SKM-1 treated with dmso at 0.1 percent for 144 hours (cell line): ENCODE measurements around the gene MYO1G.
A peak's percentile ranks its signal among the peaks of the same experiment; 100 is the strongest.

Experiments used
- DNase-seq: peaks from one replicate; lab custom pipeline; 2025; ENCODE audit not compliant: unreplicated experiment; lab: John Stamatoyannopoulos, UW

The MYO1G gene

DNA sequence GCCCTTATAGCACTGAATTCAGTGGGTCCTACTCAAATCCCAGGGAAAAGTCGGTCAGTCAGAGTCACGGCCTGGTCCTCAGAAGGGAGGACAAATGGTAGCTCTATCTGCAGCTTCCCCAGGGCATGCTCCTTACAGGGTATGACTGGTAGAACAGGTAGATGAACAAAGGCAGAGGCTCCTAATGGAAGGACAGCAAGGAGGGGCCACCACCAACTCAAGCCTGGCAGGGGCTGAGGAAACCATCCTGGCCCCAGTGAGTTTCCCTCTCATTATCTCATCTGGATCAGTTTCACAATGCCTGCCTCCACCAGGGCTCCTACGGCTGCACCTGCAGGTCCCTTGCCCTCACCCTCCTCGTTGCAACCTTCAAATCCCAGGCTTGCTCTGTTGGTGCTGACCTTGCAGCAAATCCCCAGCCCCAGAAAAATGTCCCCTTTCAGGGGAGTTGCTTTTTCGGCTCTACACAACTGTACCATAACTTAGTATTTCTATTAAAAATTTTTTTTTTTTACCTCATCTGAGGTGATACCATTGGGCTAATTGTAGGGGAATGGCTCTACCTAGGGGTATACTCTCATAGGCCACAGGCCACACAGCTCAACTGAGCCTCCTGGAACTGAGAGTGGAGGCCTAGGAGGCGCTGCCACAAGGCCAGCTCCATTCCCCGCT, 2.4 kb upstream of the MYO1G start:
- no peak for DNase-seq

DNA sequence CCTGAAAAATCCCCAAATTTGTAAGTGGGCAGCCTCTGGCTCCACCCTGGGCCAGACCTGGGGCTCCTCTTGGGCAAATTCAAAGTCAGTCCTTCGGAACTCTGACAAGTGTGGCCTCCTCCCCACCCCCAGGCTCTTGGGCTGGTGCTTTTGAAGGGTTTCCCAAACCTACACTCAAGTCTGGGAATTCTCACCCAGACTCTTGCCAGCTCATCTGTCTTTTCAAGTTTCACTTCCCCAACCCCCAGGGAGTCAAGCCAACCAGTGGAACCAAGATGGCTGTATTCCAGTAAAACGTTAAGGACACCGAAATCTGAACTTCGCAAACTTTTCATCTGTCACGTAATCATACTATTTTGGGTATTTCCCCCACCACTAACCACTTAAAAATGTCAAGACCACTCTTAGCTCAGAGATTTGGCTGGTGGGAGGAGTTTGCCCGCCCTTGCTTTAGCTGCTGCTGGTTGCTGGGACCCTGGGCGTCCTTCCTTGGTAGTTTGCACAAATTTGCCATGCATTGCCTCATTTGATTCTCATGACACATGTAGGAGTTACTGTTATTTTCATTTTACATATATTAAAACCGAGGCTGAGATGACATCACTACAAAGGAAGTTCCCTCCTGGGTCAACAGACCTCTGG, 1.7 kb upstream of the MYO1G start:
- DNase-seq = peak; percentile 71

DNA sequence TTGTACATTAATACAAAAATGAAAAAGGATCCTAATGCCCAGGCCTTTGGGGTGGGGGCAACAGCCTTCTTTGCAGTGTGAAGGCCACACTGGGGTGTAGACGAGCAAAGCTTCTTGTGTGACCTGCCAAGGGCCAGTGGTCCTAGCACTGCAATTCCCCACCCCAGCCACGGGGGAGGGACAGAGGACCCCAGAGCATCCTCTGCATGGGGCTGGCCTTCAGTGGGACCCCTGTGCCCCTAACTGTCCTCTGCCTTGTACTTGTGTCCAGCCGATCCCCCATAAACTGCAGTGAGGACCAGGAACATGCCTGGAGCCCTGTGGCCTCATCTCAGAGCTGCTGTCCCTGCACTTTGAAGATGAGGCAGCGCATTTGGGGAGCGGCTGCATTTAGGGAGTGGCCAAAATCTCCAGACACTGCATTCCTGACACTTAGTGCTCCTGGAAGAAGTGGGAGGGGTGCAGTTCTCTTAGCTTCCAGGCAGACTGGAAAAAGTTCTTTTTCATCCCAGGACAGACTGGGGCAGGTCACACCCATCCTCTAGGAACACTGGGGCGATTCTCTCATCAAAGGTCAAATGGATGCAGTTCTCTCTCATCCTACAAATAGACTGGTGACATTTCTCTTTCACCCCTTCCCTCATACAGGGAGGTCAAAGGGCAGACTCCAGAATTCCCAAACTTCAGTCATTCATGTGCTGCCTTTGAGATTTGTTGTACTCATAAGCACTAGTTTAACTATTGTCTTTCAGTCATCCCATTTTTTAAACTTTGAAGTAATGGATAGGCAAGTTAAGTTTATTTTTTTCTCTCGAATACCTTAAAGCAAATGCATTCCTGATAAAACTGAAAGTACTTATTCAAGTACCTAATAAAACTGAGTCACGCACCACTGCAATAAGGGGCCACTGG, 922 bp upstream of the MYO1G start:
- no peak for DNase-seq

DNA sequence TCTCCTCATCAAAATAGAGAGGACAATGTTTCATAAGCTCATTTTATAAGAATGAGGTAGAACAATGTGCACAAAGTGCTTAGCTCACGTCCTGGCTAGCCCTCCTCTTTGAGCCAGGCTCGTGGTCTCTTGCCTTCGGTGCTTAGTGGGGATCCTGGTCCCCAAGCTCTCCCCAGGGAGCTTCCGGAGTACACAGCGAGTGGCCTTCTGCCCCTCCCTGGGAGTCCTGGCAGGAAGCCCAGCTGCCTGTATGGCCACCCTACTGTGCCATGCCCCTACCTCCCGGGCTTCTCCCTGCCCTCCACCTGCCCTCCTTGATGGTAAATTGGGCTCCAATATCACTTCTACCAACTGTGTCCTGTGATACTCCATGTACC, 868 bp downstream of the MYO1G start:
- DNase-seq = no peak

DNA sequence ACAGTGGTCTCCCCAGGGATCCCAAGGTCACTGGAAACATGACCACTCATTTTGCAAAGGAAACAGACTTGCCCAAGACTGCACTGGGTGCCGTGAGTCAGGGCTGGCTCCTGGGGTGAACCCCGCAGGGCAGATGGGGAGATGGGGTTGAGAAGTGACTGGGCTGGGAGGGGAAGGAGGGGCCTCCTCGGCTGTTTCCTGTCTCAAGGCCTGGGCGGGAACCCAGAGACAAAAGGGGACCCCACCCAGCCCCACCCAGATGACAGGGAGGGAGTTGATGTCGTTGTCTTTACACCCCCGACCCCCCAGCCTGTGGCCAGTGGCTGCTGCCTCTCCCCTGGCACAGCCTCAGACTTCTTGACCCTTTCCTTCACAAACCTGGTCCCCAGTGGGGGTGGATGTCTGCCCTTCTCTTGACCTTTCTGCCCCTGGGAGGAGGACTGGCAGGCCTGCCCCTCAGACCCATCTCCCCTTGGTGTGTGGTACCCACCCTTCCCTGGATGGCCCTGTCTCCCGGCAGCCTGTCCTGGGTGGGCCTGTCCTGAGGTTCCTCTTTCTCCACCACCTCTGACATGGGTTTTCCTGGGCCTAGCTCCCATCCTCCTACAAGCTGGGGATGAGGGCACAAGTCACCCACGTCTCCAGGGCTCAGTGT, 1.4 kb downstream of the MYO1G start:
- DNase-seq = peak; percentile 26

DNA sequence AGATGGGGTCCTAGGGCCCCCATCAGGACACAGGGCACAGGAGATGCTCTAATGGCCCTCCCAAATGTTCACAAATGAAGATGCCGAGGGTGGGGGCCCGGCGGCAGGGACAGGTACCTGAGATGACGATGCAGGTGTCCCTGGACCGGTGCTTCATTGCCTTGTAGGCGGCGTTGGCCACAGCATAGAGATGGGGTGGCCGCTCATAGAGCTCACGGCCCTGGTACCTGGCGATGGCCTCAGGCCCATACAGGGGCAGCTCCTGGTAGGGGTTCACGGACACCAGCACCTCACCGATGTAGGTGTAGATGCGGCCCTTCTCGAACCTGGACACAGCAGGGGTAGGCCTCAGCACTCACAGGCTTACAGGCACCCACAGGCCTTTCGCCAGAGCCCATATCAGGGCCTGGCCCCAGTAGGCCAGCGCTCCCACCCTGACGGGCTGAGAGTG, 2.0 kb downstream of the MYO1G start:
- no peak for DNase-seq

DNA sequence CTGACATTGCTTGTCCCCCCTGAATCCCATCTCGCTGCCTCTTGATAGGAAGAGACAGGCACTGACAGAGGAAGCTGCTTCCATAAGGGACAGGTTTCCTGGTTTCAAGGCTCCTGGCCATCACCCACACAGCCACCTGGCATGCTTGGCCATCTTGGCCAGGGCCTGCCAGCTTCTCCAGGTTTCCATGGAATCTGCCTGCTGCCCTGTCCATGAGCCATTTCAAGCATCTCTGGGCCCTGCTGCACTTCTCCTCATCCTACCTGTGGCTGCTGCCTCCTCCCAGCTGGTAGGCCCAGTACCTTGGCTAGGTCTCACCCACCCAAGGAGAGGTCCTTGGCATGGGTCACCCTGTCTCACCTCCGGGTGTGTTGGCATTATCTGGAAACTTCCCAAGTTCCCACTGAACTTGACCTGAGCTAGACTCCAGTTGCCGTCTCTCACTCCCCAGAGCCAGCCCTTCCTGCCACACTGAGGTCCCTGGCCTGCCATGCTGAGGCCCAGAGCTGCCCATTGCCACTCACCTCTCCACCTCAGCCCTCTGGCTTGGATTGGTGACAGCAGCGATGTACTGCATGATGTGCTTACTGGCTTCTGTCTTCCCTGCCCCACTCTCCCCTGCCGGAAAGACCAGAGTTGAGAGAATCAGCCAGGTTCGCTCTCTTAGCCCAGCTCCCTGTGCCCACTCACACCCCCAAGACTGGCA, 2.6 kb downstream of the MYO1G start:
- DNase-seq = no peak

DNA sequence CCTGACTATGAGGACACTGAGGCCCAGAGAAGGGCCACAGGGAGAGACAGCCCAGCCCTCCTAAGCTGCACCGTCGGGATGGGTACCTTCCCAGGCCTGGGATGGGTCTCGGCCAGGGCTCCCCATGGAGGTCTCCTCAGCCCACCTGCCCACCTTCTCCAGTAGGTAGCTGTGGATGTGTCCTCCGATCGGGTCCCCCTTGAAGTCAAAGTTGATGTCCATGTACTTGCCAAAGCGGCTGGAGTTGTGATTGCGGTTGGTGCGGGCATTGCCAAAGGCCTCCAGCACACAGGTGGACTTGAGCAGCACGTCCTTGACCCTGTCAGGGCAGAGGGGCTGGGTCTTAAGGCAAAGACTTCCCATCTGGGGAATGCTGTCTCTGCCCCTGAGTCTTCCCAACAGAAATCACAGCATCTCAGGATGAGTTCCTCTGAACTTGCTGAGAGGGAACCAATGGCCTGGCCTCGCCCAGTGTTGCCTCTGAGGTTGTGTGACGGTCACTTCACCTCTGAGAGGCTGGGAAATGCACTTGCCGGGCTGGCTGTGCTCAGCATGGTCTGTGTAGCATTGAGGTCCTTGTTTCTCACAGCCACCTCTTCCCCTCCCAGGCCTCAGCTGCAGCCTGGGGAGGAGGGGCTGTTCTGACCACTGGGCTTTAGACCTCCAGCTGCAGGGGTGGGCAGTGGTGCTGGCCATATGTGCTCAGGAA, 3.3 kb downstream of the MYO1G start:
- DNase-seq = no peak

DNA sequence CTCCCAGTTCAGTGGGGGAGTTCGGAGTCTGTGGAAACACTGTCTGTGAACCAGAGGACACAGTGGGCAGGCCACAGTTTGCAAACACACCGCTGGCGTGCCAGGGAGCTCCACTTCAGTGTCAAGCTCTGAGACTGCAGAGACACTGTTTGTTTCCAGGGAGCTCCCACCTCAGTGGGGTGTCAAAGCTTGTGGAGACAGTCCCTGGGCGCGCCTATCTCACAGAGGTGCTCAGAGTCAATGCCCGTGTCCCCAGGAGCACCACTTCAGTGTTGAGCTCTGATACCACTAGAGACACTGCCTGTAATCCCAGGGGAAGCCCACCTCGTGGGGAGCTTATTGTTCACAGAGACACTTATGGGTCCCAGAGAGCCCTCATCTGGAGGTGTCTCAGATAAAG, 4.3 kb downstream of the MYO1G start:
- DNase-seq = no peak

DNA sequence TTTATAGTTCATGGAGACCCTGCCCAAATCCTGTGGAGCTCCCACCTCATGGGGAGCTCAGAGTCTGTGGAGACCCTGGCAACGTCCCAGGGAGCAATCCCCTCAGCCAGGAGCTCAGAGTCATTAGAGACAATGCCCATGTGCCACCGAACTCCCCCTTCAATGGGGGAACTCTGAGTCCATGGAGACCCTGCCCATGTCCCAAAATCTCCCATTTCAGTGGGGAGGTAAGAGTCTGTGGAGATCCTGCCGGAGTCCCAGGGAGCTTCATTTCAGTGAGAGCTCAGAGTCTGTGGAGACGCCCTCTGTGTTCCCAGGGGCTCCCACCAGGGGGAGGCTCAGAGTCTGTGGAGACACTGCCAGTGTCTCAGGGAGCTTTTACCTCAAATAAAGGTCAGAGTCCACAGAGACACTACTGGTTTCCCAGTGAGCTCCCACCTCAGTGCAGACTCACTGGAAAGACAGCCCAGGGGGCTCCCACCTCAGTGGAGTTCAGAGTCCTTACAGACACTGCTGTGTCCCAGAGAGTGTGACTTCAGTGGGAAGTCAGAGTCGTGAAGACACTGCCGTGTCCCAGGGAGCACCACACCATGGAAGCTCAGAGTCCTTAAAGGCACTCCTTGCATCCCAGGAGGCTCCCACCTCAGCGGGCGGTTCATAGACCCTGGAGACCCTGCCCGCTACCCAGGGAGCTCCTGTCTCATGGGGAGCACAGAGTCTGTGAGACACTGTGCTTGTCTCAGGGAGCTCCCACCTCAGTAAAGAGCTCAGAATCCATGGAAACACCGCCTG, 5.0 kb downstream of the MYO1G start:
- DNase-seq = peak; percentile 35

DNA sequence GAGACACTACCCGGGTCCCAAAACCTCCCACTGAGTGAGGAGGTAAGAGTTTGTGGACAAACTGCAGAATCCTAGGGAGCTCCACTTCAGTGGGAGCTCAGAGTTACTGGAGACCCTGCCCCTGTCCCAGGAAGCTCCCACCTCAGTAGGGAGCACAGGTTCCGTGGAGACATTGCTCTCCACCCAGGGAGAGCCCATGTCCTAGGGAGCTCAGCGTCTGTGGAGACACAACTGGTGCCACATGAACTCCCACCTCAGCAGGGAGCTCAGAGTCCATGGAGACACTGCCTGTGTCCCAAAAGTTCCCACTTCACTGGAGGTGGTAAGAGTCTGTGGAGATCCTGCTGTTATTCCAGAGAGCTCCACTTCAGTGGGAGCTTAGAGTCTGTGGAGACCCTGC, 6.3 kb downstream of the MYO1G start:
- DNase-seq = no peak

DNA sequence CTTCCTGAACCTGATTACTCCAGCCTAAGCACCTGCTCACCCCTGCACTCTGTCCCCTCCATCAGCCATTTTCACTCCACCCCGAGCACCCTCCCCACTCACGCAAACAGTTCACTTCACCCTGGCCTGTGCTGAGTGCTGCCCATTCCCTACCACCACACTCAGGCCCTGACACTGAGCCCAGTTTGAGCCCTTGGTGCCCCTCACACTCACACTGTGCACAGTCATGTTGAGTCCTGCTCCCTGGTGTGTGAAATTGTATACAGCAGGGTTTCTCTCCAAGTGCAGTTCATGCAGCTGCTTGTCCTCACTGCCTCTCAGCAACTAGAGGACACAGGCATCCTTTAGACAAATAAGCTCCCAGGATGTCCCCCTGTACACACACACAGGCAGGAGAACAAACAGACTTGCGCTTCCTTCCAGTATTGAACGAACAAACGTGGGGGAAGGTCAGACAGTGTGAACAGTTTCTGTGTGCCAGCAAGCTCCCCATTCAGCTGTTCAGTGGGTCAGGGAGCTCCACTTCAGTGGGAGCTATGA, 6.8 kb downstream of the MYO1G start:
- DNase-seq = no peak

DNA sequence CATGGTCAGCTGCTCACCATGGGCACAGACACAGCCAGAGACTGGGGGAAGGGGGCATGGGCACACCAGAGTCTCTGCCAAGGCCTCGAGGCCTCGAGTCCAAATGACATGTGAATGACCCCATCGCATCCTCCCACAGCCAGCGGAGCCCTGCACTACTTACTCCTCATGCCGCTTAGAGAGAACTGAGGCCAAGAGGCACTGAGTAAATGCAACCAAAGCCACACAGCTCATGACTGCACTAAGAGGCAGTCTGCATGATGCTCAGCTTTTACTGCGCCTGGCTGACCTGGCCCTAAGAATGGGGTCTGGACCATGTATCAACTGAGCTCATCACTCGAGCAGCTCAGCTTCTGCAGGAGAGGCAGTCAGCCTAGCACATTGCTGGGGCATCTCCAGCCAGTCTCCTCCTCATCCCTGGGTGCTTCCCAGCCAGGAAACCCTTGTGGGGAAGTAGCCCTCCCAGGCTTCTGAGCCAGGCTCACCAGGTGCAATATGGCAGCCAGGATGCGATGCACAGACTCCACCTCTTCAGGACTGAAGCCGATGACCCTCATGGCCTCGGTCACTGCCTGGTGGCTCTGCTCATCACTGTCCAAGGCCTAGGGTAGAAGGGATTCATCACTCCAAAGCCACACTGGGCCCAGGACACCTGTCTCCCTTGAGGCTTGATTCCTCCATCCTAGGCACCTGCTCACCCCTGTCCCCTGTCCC, 7.5 kb downstream of the MYO1G start:
- DNase-seq = no peak

DNA sequence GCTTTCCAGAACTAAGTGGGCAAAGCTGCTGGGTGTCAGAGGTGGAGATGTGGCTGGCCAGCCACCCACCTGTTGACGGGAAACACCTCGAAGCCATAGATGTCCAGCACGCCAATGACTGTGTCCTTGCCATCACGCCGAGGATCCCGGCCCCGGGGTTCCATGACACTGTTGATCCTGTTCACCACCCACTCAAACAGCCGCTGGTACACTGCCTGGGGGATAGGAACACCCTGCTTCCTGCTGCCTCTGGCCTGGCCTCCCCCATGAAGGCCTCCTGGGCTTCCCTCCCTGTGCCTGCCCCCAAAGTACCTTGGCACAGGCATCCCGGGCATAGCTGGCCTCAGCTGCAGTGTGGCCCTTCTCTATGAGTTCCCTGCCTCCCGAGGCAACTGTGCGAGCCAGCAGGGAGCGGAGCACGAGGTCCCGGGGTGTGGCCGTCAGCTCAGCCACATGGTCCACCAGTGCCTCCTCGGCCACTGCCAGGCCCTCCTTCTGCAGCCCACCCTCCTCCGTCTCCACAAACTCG, 8.2 kb downstream of the MYO1G start:
- DNase-seq = no peak

DNA sequence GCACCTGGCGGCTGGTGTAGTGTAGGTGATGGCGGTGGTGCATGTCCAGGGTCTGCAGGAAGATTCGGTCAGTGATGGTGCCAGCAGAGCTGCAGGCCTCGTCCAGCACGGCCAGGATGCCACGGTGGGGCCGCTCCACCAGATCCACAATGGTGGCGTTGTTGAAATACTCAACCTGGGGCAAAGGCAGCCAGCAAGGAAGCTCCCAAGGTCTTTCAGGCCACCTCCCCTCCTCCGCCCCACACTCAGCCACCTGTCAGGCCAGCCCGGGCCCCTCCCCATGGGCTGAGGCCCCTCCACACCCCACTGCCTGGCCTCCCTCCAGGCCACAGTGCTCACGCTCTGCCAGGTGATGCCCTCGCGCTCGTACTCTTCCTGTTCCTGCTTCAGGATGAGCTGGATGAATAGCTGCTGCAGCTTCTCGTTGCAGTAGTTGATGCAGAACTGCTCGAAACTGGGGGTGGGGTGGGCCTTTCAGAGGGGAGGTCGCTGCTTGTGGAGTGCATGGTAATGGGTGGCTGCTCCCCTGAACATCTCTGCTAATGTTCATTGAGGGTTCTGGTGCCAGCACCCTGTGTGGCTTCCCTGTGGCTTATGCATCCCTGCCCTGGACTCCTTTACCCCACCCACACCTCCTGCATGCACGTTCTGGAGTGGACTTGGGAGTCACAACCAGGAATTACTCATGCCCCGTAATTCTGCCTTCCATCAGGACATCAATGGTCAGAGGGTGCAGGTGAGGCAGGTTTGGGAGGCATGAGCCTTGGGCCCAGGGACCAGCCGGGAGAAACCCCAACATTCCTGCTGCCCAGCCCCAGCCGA, 8.9 kb downstream of the MYO1G start:
- DNase-seq = no peak

DNA sequence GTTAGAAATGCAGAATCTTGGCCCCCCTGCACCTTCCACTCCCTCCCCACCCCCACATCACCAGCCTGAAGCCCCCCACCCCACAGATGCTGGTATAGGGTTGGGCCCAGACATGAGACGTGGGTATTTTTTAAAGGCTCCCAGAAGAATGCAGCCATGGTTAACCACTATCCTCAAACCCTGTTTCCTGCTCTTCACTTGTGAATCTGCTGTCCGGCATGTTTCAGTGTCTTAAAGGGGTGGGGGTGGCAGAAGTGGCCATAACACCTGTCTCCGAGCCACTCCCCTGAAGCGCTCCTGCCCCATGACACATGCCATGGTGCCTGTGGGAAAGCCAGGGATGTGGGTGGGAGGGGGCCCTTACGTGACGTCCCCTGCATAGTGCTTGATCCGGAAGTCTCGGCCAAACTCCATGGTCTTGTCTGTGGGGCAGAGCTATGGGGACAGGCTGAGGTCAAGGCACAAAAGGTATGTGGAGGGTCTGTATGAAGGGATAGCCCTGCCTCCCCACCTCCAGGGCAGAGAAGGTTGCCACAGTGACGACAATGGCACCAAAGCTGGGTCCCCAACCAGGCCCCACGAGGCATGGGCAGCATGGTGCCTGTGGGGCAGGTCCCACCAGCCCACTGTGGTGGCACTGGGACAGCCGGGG, 9.6 kb downstream of the MYO1G start:
- no peak for DNase-seq
